ENCODE measurements around the gene PHGDH. TPM values are rescaled to one million over a fixed set of nuclear protein-coding genes. Genes with fewer than 3 reads are reported as not detected.

Gene PHGDH
- total RNA-seq, 1 experiment from 2014 or later, result 82.0 TPM

DNA sequence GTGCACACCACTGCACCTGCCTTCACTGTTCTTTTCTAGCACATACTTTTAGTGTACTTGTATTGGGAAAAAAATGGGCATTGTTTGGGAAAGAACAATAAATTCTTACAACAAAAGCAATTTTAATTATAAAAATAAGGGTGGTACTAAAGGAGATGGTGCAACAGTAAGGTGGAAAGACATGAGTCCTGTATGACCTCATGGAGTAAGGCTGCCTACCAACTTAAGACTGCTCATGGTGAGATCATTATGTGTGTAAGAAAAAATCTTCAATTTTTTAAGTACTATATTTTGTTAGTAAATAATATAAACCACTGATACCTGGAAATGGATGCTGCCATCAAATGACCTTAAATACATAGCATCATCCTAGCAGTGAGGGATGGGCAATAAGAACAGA, 29.6 kb upstream of the PHGDH start:
- no peak for DNase-seq (ENCODE audit: low read depth, low spot score)

DNA sequence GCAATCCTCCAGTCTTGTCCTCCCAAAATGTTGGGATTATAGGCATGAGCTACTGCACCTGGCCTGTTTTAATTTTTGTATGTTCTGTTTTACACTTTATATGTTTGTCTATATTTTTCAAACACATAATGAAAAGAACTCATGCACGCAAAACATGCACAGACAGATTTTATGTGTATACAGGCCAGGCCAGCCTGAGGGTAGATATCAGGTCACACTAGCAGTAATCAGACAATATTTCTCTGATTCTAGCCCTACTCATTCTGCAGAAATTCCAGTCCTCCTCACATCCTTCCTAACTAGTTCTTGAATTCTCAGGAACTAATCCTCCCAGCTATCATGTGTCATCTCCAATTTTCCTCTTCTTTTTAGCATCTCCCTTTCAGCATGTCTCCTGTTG, 27.8 kb upstream of the PHGDH start:
- no peak overlapping the region for H3K27ac ChIP-seq (ENCODE audit: low read length)
- ChIA-PET POLR2A (interaction anchor here (0.7 kb wide), 1 partner anchor 28 kb away, joined by 18 read pairs; no protein-coding TSS in a partner anchor), CTCF (interaction anchor here (0.7 kb wide), 1 partner anchor 185 kb away, joined by 4 read pairs; no protein-coding TSS in a partner anchor)
- H3K4me3 ChIP-seq (ENCODE audit: low read depth in 2 of 2, low read length in 2 of 2), result no peak overlapping the region
- TF ChIP-seq, protein P1, sequence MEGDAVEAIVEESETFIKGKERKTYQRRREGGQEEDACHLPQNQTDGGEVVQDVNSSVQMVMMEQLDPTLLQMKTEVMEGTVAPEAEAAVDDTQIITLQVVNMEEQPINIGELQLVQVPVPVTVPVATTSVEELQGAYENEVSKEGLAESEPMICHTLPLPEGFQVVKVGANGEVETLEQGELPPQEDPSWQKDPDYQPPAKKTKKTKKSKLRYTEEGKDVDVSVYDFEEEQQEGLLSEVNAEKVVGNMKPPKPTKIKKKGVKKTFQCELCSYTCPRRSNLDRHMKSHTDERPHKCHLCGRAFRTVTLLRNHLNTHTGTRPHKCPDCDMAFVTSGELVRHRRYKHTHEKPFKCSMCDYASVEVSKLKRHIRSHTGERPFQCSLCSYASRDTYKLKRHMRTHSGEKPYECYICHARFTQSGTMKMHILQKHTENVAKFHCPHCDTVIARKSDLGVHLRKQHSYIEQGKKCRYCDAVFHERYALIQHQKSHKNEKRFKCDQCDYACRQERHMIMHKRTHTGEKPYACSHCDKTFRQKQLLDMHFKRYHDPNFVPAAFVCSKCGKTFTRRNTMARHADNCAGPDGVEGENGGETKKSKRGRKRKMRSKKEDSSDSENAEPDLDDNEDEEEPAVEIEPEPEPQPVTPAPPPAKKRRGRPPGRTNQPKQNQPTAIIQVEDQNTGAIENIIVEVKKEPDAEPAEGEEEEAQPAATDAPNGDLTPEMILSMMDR (IDR thresholded peaks at IDR 0.05), result no peak
- TF ChIP-seq POLR2AphosphoS5 (IDR thresholded peaks at IDR 0.05; ENCODE audit: low read depth, low read length), result no peak
- TF ChIP-seq, protein P2, sequence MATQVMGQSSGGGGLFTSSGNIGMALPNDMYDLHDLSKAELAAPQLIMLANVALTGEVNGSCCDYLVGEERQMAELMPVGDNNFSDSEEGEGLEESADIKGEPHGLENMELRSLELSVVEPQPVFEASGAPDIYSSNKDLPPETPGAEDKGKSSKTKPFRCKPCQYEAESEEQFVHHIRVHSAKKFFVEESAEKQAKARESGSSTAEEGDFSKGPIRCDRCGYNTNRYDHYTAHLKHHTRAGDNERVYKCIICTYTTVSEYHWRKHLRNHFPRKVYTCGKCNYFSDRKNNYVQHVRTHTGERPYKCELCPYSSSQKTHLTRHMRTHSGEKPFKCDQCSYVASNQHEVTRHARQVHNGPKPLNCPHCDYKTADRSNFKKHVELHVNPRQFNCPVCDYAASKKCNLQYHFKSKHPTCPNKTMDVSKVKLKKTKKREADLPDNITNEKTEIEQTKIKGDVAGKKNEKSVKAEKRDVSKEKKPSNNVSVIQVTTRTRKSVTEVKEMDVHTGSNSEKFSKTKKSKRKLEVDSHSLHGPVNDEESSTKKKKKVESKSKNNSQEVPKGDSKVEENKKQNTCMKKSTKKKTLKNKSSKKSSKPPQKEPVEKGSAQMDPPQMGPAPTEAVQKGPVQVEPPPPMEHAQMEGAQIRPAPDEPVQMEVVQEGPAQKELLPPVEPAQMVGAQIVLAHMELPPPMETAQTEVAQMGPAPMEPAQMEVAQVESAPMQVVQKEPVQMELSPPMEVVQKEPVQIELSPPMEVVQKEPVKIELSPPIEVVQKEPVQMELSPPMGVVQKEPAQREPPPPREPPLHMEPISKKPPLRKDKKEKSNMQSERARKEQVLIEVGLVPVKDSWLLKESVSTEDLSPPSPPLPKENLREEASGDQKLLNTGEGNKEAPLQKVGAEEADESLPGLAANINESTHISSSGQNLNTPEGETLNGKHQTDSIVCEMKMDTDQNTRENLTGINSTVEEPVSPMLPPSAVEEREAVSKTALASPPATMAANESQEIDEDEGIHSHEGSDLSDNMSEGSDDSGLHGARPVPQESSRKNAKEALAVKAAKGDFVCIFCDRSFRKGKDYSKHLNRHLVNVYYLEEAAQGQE (IDR thresholded peaks at IDR 0.05; ENCODE audit: insufficient read depth in 1 of 2, low read depth in 2 of 2, low read length in 1 of 2), result no peak
- no peak for TF ChIP-seq SIN3A (IDR thresholded peaks at IDR 0.05; ENCODE audit: borderline replicate concordance, insufficient read depth, low read depth, low read length)
- no peak for TF ChIP-seq TCF7L2 (IDR thresholded peaks at IDR 0.05; ENCODE audit: low read depth, low read length)
- in situ Hi-C loops (cut with HindIII; ENCODE audit: low pct_unique_long_range_greater_than_20kb, low sequenced_read_pairs) (no loop called here), intact Hi-C loops (cut with micrococcal nuclease; ENCODE audit: unreplicated experiment) (no loop called here)
- H3K27me3 ChIP-seq (ENCODE audit: control insufficient read depth, insufficient read depth, low read length), result peaks cover 5% of the 10 kb centered on the region
- no TSS peak for BruUV-seq (replicated peaks)
- H3K4me1 ChIP-seq (ENCODE audit: control insufficient read depth, insufficient read depth, low read length), result no peaks in the 10 kb centered on the region
- no peak for DNase-seq (ENCODE audit: low read depth, low spot score)
- H3K36me3 ChIP-seq (ENCODE audit: control insufficient read depth, insufficient read depth, low read length), result no peaks in the 10 kb centered on the region
- no peak for ATAC-seq
- no peaks in the 10 kb centered on the region for H3K9me3 ChIP-seq (ENCODE audit: control insufficient read depth, insufficient read depth, low read depth, low read length)

More for the DNA sequence above, 29.6 kb upstream of the PHGDH start:
- H3K36me3 ChIP-seq (ENCODE audit: control insufficient read depth, insufficient read depth, low read length), result no peaks in the 10 kb centered on the region
- in situ Hi-C loops (cut with HindIII; ENCODE audit: low pct_unique_long_range_greater_than_20kb, low sequenced_read_pairs), result no loop called here
- peaks cover 4% of the 10 kb centered on the region for H3K27me3 ChIP-seq (ENCODE audit: control insufficient read depth, insufficient read depth, low read length)
- CTCF ChIA-PET, result no interaction called here
- no peak overlapping the region for H3K4me3 ChIP-seq (ENCODE audit: low read depth in 2 of 2, low read length in 2 of 2)
- no peak overlapping the region for H3K27ac ChIP-seq (ENCODE audit: low read length)
- H3K9me3 ChIP-seq (ENCODE audit: control insufficient read depth, insufficient read depth, low read depth, low read length), result no peaks in the 10 kb centered on the region
- intact Hi-C loops (cut with micrococcal nuclease; ENCODE audit: unreplicated experiment), result no loop called here
- POLR2A ChIA-PET, result no interaction called here
- no peaks in the 10 kb centered on the region for H3K4me1 ChIP-seq (ENCODE audit: control insufficient read depth, insufficient read depth, low read length)
- TF ChIP-seq, protein P2 (IDR thresholded peaks at IDR 0.05; ENCODE audit: insufficient read depth in 1 of 2, low read depth in 2 of 2, low read length in 1 of 2), result no peak
- TF ChIP-seq POLR2AphosphoS5 (IDR thresholded peaks at IDR 0.05; ENCODE audit: low read depth, low read length) (no peak), TCF7L2 (IDR thresholded peaks at IDR 0.05; ENCODE audit: low read depth, low read length) (no peak), SIN3A (IDR thresholded peaks at IDR 0.05; ENCODE audit: borderline replicate concordance, insufficient read depth, low read depth, low read length) (no peak)
- TF ChIP-seq, protein P1 (IDR thresholded peaks at IDR 0.05), result no peak
- no peak for ATAC-seq
- BruUV-seq (replicated peaks), result no TSS peak
